ENCODE data around the gene RHCE. TPM values are rescaled to one million over a fixed set of nuclear protein-coding genes. Genes with fewer than 3 reads are reported as not detected.
"Not testable (repeated sequence)": the region's sequence is repeated elsewhere in the genome, so short reads cannot be mapped to it uniquely, and the experiment has no call there.

Gene RHCE
- total RNA-seq, 4 donors from 2014 or later: 0.44 TPM; not detected in 3

DNA sequence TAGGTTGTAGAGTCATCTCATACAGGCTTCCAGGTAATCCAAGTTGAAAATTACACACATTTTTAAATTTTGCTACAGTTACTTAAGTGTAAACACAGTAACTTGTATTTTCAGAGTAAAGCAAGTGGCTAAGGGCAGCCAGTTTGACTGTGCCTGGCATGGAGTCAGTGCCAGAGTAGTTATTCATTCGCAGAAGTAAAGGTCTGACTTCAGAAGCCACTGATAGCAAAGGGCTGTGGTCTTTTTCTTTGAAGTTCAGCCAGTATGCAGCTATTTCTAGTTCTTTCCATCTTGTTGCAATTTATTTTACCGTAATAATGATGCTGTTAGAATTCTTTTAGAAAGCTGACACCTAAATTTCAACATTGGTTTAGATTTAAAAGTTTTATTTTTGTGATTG lies 73.1 kb downstream of the RHCE start:
- TF ChIP-seq, protein P1, sequence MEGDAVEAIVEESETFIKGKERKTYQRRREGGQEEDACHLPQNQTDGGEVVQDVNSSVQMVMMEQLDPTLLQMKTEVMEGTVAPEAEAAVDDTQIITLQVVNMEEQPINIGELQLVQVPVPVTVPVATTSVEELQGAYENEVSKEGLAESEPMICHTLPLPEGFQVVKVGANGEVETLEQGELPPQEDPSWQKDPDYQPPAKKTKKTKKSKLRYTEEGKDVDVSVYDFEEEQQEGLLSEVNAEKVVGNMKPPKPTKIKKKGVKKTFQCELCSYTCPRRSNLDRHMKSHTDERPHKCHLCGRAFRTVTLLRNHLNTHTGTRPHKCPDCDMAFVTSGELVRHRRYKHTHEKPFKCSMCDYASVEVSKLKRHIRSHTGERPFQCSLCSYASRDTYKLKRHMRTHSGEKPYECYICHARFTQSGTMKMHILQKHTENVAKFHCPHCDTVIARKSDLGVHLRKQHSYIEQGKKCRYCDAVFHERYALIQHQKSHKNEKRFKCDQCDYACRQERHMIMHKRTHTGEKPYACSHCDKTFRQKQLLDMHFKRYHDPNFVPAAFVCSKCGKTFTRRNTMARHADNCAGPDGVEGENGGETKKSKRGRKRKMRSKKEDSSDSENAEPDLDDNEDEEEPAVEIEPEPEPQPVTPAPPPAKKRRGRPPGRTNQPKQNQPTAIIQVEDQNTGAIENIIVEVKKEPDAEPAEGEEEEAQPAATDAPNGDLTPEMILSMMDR (IDR thresholded peaks at IDR 0.05): no peak
- no peak for DNase-seq (ENCODE audit: low spot score)
- peak; percentile 55 for ATAC-seq (ENCODE audit: low FRiP score)

DNA sequence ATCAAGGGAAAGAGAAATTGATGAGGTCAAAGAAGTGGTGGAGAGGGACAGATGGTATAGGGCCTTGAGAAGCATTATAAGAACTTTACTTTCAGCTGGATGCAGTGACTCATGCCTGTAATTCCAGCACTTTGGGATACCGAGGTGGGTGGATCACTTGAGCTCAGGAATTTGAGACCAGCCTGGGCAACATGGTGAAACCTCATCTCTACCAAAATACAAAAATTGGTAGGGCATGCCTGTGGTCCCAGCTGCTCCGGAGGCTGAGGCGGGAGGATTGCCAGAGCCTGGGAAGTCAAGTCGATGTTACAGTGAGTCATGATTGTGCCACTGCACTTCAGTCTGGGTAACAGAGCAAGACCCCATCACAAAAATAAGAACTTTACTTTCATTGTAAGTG lies 76.8 kb downstream of the RHCE start:
- ATAC-seq (ENCODE audit: low FRiP score) (no peak), DNase-seq (ENCODE audit: low spot score) (no peak)
- TF ChIP-seq, protein P1 (IDR thresholded peaks at IDR 0.05): no peak

DNA sequence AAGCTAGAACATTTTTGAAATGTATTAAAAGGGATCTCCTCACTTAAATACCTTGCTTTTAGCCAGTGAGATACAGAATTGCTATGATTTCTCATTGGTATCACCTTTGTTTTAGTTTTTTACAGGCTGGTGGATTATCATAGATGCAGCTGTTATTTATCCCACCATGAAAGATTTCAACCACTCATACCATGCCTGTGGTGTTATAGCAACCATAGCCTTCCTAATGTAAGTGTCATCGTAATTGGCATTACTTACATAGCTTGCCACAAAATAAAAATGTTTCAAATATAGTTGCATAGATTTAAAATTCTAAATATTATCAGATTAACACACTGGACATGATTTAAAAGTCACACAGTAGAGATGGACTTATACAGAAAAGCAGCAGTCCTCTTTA lies 77.8 kb downstream of the RHCE start:
- TF ChIP-seq, protein P1 (IDR thresholded peaks at IDR 0.05): no peak
- DNase-seq (ENCODE audit: low spot score) (no peak), ATAC-seq (ENCODE audit: low FRiP score) (no peak)

DNA sequence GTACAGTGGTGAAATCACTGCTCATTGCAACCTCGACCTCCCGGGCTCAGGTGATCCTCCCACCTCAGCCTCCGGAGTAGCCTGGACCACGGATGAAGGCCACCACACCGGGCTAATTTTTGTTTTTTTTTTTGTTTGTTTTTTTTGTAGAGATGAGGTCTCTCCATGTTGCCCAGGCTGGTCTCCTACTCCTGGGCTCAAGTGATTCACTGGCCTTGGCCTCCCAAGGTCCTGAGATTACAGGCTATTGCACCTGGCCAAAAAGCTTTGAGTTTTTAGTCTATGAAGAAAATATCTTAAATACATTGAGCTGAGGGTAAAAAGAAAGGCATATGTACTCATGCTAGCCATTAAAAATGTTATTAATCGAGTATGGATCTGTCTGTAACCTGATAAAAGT lies 78.9 kb downstream of the RHCE start:
- ATAC-seq (ENCODE audit: low FRiP score): no peak
- DNase-seq (ENCODE audit: low spot score): no peak
- TF ChIP-seq, protein P1 (IDR thresholded peaks at IDR 0.05): no peak

DNA sequence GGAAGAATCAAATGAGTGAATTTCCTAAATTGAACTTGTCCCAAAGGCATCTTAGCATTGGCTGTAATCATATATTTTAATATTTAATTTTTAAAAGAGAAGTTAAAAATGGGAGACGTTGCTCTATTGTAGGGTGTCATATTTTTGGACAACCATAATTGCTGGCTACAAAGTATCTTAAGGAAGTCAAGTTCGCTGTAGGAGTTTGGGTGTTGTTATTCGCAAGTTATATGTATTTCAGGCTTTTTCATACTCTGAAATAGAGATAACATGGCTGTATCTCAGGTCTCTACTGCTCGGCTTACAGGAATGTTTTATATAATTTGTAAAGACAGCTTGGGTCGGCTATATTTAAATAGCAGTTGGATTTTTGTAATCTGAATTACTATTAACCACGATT lies 81.6 kb downstream of the RHCE start:
- ATAC-seq (ENCODE audit: low FRiP score) (no peak), DNase-seq (ENCODE audit: low spot score) (no peak)
- TF ChIP-seq, protein P1 (IDR thresholded peaks at IDR 0.05): no peak

DNA sequence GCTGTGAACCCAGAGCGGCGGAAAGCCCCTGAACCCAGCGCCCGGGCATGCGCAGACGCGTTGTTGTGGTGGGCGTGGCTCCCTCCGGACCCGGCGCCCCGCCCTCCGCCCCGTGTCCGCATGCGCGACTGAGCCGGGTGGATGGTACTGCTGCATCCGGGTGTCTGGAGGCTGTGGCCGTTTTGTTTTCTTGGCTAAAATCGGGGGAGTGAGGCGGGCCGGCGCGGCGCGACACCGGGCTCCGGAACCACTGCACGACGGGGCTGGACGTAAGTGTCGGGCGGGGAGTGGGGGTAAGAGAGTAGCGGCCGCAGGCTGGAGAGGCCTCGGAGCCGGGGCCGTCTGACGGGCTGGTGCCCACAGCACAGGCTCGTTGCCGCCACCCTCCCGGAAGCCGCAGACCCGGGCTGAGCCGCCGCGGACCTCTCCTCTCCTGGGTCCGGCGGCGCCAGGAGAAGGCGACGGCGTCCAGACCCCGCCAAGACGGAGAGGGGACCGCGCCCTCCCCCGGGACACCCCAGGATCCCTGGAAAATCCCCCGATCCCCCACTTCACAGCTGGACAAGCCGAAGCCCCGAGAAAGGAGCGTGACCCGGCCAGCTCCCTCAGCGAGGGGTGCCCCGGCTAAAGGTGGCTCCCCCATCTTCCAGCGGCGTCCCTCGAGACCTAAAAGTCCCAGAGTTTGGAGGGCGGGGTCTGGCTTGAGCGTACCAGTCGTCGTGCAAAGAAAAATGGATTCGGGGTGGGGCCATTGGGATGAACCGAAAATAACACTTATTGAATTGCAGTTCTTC lies 82.2 kb downstream of the RHCE start, which contains the start of gene TMEM50A:
Gene TMEM50A (plus strand): TSS at position 147 of the 794 bp plus-strand sequence. CDS start 2,153 bp downstream, outside the sequence.
- DNase-seq (ENCODE audit: low spot score) (peak; percentile 80), ATAC-seq (ENCODE audit: low FRiP score) (peak; percentile 98)
- TF ChIP-seq, protein P1 (IDR thresholded peaks at IDR 0.05): no peak

DNA sequence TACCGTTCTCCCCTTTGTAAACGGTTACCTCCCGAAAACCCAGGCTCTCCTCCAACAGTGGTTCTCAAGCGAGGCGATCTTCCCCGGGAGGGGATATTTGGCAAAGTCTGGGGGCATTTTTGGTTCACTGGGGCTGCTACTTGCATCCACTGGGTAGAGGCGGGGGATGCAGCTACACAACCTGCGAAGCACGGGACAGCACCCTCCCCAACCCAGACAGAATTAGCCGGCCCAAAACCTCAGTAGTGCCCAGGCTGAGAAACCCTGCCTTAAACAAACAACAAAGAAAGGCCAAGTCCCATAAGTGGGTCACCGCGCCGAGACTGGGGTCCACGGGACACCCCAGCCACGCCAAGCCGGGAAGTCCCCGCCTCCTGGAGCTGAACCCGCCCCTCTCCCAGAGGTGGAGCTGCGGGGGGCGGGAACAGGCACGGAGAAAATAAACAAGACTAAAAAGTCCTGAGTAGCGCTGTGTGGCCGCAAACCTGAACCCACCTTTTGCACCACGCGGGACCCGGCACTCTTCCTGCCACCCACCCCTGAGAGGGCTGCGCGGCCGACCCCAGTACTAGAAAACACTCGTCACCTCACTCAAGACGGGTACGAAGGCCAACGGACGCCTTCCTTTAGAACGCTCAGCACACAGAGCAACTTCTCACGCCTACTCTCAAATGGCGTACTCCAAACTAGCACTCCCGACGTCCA lies 83.0 kb downstream of the RHCE start:
- DNase-seq (ENCODE audit: low spot score): not testable (repeated sequence)
- ATAC-seq (ENCODE audit: low FRiP score): peak; percentile 84

DNA sequence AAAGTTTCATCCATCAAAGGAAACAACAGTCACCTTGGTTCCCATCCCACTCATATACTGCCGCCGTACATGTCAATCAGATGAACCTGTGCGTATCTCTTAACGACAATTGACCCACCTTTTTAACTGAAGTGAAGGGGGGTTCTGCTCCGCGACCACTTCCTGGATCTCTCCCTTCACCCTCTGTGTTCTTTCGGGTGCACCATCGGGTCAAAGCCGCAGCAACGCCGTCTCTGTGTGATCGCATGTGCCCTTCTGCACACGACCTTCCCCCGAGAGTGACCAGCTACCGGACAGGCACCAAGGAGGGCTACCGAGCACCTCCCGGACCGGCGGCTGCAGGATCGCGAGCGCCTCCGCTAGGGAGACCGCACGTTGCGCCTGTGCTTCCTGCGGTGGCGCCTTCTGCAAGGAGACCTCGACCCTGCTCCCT lies 83.7 kb downstream of the RHCE start:
- ATAC-seq (ENCODE audit: low FRiP score): peak; percentile 19
- DNase-seq (ENCODE audit: low spot score): not testable (repeated sequence)

DNA sequence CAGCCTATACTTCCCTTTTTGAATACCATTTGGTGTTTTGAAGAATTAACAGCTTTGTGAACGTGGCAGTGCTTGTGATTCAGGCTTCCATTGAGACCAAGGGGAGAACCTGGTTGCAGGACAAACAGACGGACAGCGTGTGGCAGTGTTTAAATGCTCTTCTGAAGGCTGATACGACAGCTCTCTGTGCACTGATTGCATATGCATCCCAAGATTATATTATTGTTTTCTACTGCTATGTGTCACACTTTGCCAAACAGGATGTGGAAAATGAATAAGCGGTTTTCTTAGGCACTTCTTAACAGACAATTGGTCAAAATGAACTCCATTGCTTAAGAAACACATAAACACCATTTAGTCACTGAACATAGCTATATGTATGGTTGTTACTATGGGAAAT lies 90.7 kb downstream of the RHCE start:
- not testable (repeated sequence) for DNase-seq (ENCODE audit: low spot score)
- peak; percentile 57 for ATAC-seq (ENCODE audit: low FRiP score)

DNA sequence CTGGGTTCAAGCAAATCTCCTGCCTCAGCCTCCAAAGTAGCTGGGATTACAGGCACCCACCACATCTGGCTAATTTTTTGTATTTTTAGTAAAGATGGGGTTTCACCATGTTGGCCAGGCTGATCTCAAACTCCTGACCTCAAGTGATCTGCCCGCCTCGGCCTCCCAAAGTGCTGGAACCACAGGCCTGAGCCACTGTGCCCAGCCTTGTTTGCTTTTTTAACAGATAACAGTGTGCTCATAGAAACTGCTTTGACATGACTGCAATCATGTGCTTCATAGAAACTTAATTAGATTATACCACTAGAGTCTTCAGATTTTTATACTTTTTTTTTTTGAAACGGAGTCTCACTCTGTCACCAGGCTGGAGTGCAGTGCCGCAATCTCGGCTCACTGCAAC lies 91.3 kb downstream of the RHCE start:
- ATAC-seq (ENCODE audit: low FRiP score); DNase-seq (ENCODE audit: low spot score): not testable (repeated sequence)

DNA sequence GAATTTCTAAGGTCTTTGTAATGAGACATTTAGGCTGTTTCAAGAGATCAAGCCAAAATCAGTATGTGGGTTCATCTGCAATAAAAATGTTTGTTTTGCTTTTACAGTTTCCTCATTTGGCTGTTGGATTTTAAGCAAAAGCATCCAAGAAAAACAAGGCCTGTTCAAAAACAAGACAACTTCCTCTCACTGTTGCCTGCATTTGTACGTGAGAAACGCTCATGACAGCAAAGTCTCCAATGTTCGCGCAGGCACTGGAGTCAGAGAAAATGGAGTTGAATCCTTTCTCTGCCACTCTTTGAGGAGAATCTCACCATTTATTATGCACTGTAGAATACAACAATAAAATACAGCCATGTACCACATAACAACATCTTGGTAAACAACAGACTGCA lies 91.8 kb downstream of the RHCE start:
- ATAC-seq (ENCODE audit: low FRiP score); DNase-seq (ENCODE audit: low spot score): not testable (repeated sequence)

All from omental fat pad (tissue), 4 donors.